Gastroesophageal sphincter (tissue), 4 donors: ENCODE data around the gene TKT. TPM values are rescaled to one million over a fixed set of nuclear protein-coding genes. Genes with fewer than 3 reads are reported as not detected.
"Not testable (repeated sequence)": the region's sequence is repeated elsewhere in the genome, so short reads cannot be mapped to it uniquely, and the experiment has no call there.

ENCODE experiments used
- ATAC-seq: fragments of 150-250 bp; one replicate; pipeline ENCODE4 v1.9.1; 2016; ENCODE audit warnings: mild to moderate bottlenecking, moderate library complexity
- H3K27ac ChIP-seq, 4 donors: fragments of 200-600 bp; sonication (generic) in 3 of 4; 1 replicate in 3 of 4; 2 replicates in 1 of 4; pipeline ENCODE4 v1.5.1; 2016 to 2019
- H3K27me3 ChIP-seq: fragments of 200-600 bp; sonication (generic); one replicate; pipeline ENCODE4 v1.5.1; 2019
- H3K36me3 ChIP-seq, 2 donors: fragments of 200-600 bp; sonication (generic); one replicate each; pipeline ENCODE4 v1.5.1; 2019; ENCODE audit warnings: control low read depth in 1 of 2
- H3K4me1 ChIP-seq, 3 donors: fragments of 200-600 bp; sonication (generic); 1 replicate in 2 of 3; 2 replicates in 1 of 3; pipeline ENCODE4 v1.5.1; 2016 to 2019; ENCODE audit warnings: control low read depth in 2 of 3
- H3K4me3 ChIP-seq, 2 donors: fragments of 200-600 bp; sonication (generic); one replicate each; pipeline ENCODE4 v1.5.1; 2019; ENCODE audit warnings: mild to moderate bottlenecking in 1 of 2, moderate library complexity in 1 of 2
- H3K9me3 ChIP-seq, 3 donors: fragments of 200-600 bp; sonication (generic); one replicate each; pipeline ENCODE4 v1.5.1; 2017 to 2019; ENCODE audit warnings: control low read depth in 2 of 3
- CTCF ChIP-seq, 4 experiments: fragments of 200-600 bp in 2 of 4; fragments of 450-650 bp in 2 of 4; sonication (generic) in 1 of 4; IDR thresholded peaks; one replicate each; pipeline ENCODE4 v1.5.1; 2017 to 2019; ENCODE audit warnings: antibody characterized with exemption in 4 of 4, mild to moderate bottlenecking in 2 of 4, moderate library complexity in 2 of 4
- EP300 ChIP-seq: sonication (generic); formaldehyde crosslinking; IDR thresholded peaks from one replicate; pipeline ENCODE4 v1.6.1; 2017; ENCODE audit warnings: antibody characterized with exemption, mild to moderate bottlenecking
- POLR2A ChIP-seq, 2 donors: fragments of 450-650 bp; IDR thresholded peaks; one replicate each; pipeline ENCODE4 v1.6.1; 2017; ENCODE audit warnings: antibody characterized with exemption in 2 of 2, mild to moderate bottlenecking in 2 of 2, moderate library complexity in 1 of 2
- POLR2AphosphoS5 ChIP-seq: sonication (generic); formaldehyde crosslinking; IDR thresholded peaks from one replicate; pipeline ENCODE4 v1.6.1; 2017; ENCODE audit warnings: antibody characterized with exemption
- WGBS, 2 donors: methylation state at CpG; one replicate each; pipeline ENCODE4 v1.1.5; 2018; ENCODE audit warnings: low coverage in 1 of 2; 5-methylcytosine and 5-hydroxymethylcytosine counted together
- total RNA-seq, 4 donors: library from RNA; depleted of rRNA; stranded (reverse); fragments of >200 nt; gene quantifications; one replicate each; pipeline ENCODE4 v1.1.0, GENCODE V29; 2016

The TKT gene
- total RNA-seq, 4 donors from 2014 or later = 218 to 386 (median 278) TPM

DNA sequence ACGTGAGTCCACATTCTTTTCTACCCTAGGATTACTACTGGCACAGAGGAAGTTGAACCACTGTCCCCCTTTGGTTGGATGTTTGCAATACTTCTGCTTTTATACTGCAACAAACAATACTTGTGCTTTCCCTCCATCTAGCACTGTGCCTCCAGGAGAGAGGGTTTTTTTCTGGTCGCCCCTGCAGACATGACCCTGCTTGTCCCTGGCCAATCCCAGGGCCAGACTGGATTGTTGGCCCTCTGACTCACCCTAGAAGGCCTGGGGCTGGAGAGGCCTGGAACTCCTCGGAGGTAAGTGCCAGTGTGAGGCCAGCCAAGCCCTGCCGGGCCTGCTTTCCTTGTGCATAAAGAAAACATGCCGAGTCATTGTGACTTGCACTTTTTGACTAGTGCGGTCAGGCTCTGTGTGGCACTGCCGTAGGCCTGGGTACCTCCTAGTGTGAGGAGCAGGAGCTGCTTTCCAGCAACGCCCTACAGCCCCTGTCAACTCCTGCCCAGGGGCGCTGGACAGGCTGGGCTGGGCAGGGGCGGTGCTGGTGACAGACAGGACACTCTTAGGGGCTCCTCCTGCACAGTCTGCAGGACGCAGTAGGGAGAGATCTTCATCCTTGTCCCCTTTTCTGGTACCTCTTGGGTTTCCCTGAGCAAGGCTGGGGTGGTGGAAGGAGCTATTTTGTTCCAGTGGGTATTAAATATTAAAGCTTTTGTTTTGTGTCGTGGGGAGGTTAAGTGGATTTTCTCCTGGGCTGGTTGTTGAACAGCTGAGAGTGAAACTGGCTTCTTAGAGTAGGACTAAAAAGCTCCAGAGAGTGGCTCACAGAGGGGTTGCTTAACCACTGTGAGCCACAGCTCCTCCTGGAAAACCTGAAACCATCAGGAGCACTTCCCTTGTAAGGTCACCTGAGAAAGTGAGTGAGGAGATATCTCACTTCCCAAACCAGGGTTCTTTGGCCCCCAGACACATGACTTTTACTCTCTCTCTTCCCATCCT is 14.4 kb upstream of the TKT start:
- Histone ChIP-seq H3K4me1 (peaks cover 7 to 29% (median 19%) of the 10 kb centered on the region in 3 donors), H3K27ac (peak overlapping the region; percentile 82 to 92 (median 90)), H3K4me3 (peak overlapping the region in 1 of 2 donors; percentile 5)

GRCh38 chr3:53269193-53269592 is 13.4 kb upstream of the TKT start:
- H3K4me1 ChIP-seq = peaks cover 7 to 34% (median 19%) of the 10 kb centered on the region in 3 donors
- not testable (repeated sequence) for H3K27me3 ChIP-seq, ATAC-seq, H3K4me3 ChIP-seq, H3K9me3 ChIP-seq, H3K36me3 ChIP-seq
- H3K27ac ChIP-seq = peak overlapping the region; percentile 82 to 92 (median 90)
- 93 to 95% methylated on average over 8 to 10 of the region's 11 CpGs for WGBS, 2 donors

More for the DNA sequence above, 14.4 kb upstream of the TKT start:
- 38 to 50% methylated on average over 2 of the region's 12 CpGs for WGBS, 2 donors
- H3K36me3 ChIP-seq = no peaks in the 10 kb centered on the region
- H3K27me3 ChIP-seq = no peaks in the 10 kb centered on the region
- H3K9me3 ChIP-seq = no peaks in the 10 kb centered on the region
- ATAC-seq = peak; percentile 96
- peak; percentile 86 for TF ChIP-seq POLR2AphosphoS5
- TF ChIP-seq CTCF (IDR thresholded peaks at IDR 0.05) = peak in 2 of 4 experiments; percentile 2 to 31
- no peak for TF ChIP-seq POLR2A (IDR thresholded peaks at IDR 0.05)

- Histone ChIP-seq H3K4me3 (no peak overlapping the region), H3K27me3 (no peaks in the 10 kb centered on the region), H3K27ac (no peak overlapping the region), H3K9me3 (no peaks in the 10 kb centered on the region), H3K36me3 (no peaks in the 10 kb centered on the region), H3K4me1 (peaks cover 7 to 34% (median 19%) of the 10 kb centered on the region in 3 donors)
- ATAC-seq = no peak
- TF ChIP-seq POLR2A (IDR thresholded peaks at IDR 0.05) (no peak), CTCF (IDR thresholded peaks at IDR 0.05) (no peak), POLR2AphosphoS5 (no peak), EP300 (no peak)
These were observed 11.9 kb upstream of the TKT start for GRCh38 chr3:53267766-53268165.

DNA sequence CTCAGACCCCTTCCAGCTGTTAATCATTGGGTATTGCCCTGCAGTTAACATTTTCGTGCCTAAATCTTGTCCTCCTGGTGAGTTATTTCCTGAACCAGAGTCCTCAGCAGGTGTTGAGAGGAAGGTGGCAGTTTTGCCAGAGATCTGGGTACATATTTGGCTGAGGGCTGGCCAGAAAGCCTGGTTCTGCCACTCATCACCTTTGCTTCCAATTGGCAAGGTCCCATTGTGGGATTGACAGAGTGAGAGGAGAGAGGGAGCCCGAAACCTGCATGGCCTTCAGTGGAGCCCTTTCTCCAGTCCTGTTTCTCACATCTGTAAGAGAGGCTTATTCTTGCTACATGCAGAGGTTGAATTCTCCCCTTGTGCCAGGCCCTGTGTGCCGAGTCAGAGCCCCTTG is 8.9 kb upstream of the TKT start:
- no peaks in the 10 kb centered on the region for H3K36me3 ChIP-seq
- H3K4me3 ChIP-seq = no peak overlapping the region
- no peaks in the 10 kb centered on the region for H3K27me3 ChIP-seq
- H3K4me1 ChIP-seq = peaks cover 0 to 15% (median 7%) of the 10 kb centered on the region in 3 donors
- TF ChIP-seq POLR2A (IDR thresholded peaks at IDR 0.05) (no peak), CTCF (IDR thresholded peaks at IDR 0.05) (no peak), POLR2AphosphoS5 (no peak), EP300 (no peak)
- no peak for ATAC-seq
- no peaks in the 10 kb centered on the region for H3K9me3 ChIP-seq
- 46% methylated on average over 1 of the region's 3 CpGs; no CpG with 5 or more reads in 1 of the 2 donors for whole genome bisulfite sequencing, 2 donors
- no peak overlapping the region for H3K27ac ChIP-seq

DNA sequence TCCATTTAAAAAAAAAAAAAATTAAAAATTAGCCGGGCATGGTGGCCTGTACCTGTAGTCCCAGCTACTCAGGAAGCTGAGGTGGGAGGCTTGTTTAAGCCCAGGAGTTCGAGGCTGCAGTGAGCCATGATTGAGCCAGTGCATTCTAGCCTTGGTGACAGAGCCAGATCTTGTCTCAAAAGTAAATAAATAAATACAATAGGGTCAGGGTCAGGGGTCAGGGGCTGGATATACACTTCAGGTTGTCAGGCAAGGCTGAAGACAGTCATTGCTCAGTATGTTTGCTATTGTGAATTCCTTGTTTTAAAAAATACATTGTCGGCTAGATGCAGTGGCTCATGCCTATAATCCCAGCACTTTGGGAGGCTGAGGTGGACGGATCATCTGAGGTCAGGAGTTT is 8.1 kb upstream of the TKT start:
- no peaks in the 10 kb centered on the region for H3K27me3 ChIP-seq
- TF ChIP-seq POLR2A (IDR thresholded peaks at IDR 0.05) (no peak), CTCF (IDR thresholded peaks at IDR 0.05) (no peak), POLR2AphosphoS5 (no peak), EP300 (no peak)
- no peak overlapping the region for H3K27ac ChIP-seq
- WGBS, 2 donors = 73 to 88% methylated on average over 3 to 4 of the region's 4 CpGs
- H3K36me3 ChIP-seq = no peaks in the 10 kb centered on the region
- ATAC-seq = no peak
- no peak overlapping the region for H3K4me3 ChIP-seq
- peaks cover 0 to 7% (median 0%) of the 10 kb centered on the region in 3 donors for H3K4me1 ChIP-seq
- no peaks in the 10 kb centered on the region for H3K9me3 ChIP-seq
